ENCODE measurements around the gene DEFB128.

DNA sequence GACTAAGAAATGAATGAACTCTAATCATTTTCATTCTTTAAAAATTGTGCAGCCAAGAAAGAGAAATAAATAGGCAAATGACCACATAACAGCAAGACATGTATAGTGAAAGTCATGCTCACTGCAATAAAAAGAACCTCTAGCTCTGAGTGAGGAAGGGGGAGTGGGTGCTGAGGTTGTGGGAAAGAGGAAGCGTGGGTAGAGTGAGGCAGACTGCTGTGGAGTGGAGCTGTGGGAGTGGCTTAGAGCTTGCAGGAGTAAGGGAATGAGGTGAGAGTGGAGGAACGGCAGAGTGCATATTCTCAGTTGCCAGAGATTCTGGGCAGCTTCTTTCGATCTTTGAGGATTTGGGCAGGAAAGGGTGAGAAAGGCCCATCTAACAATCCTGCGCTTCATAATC is 48.0 kb upstream of the DEFB128 start:
- TF ChIP-seq POLR2A (IDR thresholded peaks at IDR 0.05), result no peak
- TF ChIP-seq, protein P1, sequence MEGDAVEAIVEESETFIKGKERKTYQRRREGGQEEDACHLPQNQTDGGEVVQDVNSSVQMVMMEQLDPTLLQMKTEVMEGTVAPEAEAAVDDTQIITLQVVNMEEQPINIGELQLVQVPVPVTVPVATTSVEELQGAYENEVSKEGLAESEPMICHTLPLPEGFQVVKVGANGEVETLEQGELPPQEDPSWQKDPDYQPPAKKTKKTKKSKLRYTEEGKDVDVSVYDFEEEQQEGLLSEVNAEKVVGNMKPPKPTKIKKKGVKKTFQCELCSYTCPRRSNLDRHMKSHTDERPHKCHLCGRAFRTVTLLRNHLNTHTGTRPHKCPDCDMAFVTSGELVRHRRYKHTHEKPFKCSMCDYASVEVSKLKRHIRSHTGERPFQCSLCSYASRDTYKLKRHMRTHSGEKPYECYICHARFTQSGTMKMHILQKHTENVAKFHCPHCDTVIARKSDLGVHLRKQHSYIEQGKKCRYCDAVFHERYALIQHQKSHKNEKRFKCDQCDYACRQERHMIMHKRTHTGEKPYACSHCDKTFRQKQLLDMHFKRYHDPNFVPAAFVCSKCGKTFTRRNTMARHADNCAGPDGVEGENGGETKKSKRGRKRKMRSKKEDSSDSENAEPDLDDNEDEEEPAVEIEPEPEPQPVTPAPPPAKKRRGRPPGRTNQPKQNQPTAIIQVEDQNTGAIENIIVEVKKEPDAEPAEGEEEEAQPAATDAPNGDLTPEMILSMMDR (IDR thresholded peaks at IDR 0.05), result no peak
